ENCODE measurements around the gene PDZD2.

Gene PDZD2

DNA sequence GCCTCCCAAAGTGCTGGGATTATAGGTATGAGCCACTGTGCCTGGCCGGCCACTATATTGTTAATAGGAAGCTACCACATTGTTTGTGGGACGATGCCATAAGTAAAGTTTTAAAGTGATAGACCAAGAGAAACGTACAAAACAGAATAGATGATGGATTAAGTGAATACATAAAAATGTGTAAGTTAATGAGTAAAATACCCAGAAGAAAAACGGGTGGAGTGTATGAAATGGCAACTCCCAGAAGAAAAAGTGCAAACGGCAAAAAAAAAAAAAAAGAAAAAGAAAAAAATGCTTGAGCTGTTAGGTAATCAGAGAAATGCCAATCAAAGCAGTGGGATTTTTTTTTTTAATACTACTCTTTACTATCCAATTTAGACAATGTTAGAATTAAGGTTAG, 246.0 kb downstream of the PDZD2 start:
- H3K4me3 ChIP-seq (ENCODE audit: low read length), result no peak overlapping the region
- no peaks in the 10 kb centered on the region for H3K4me1 ChIP-seq (ENCODE audit: control insufficient read depth, low read length)
- no peaks in the 10 kb centered on the region for H3K9me2 ChIP-seq (replicated peaks; ENCODE audit: control insufficient read depth, low read length)
- peaks cover 3% of the 10 kb centered on the region; the same call in 1 of the 2 replicates for H3K27me3 ChIP-seq (ENCODE audit: control insufficient read depth, low read length)
- H3K9me3 ChIP-seq (ENCODE audit: control insufficient read depth, insufficient read depth, low read length), result no peaks in the 10 kb centered on the region
- H4K20me1 ChIP-seq (ENCODE audit: control insufficient read depth, insufficient read depth, low read depth, low read length), result no peaks in the 10 kb centered on the region
- H3F3A ChIP-seq (ENCODE audit: control insufficient read depth, insufficient read depth), result no peaks in the 10 kb centered on the region
- H3K79me2 ChIP-seq (ENCODE audit: control insufficient read depth, low read length), result no peaks in the 10 kb centered on the region
- H3K27ac ChIP-seq (ENCODE audit: low read depth, low read length), result no peak overlapping the region
- TF ChIP-seq EZH2phosphoT487 (IDR thresholded peaks at IDR 0.05; ENCODE audit: borderline replicate concordance, low read length) (no peak), CTCF (IDR thresholded peaks at IDR 0.05; ENCODE audit: low read depth, low read length, poor library complexity, severe bottlenecking) (no peak)
- no peak overlapping the region for H3K4me2 ChIP-seq (ENCODE audit: low read length)
- H3K36me3 ChIP-seq (ENCODE audit: control insufficient read depth, low read length), result no peaks in the 10 kb centered on the region

DNA sequence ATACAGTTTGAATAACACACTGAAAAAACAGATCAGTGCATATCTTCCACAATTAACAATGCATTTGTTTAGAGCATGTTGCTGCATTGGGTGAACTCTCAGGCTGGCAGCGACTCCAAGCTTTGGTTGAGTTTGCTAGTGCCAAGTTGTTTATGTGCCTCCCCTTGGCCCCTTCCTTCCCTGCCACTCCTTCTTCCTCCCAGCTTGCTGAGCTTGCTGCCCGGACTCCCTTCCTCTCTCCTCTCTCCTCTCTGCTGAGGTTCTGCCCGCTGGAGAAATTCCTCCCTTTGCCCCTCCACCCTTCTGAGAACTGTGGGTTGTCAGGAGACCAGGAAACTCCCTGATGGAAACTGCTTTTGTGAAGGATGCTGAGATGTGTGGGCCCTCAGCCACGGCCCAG, 247.3 kb downstream of the PDZD2 start:
- Histone ChIP-seq H3K27me3 (ENCODE audit: control insufficient read depth, low read length) (peaks cover 3% of the 10 kb centered on the region; the same call in 1 of the 2 replicates), H3K4me3 (ENCODE audit: low read length) (no peak overlapping the region), H3K79me2 (ENCODE audit: control insufficient read depth, low read length) (no peaks in the 10 kb centered on the region), H3K4me2 (ENCODE audit: low read length) (no peak overlapping the region), H3K36me3 (ENCODE audit: control insufficient read depth, low read length) (no peaks in the 10 kb centered on the region), H3K9me2 (replicated peaks; ENCODE audit: control insufficient read depth, low read length) (no peaks in the 10 kb centered on the region), H3K27ac (ENCODE audit: low read depth, low read length) (no peak overlapping the region), H4K20me1 (ENCODE audit: control insufficient read depth, insufficient read depth, low read depth, low read length) (no peaks in the 10 kb centered on the region), H3F3A (ENCODE audit: control insufficient read depth, insufficient read depth) (no peaks in the 10 kb centered on the region), H3K4me1 (ENCODE audit: control insufficient read depth, low read length) (no peaks in the 10 kb centered on the region), H3K9me3 (ENCODE audit: control insufficient read depth, insufficient read depth, low read length) (no peaks in the 10 kb centered on the region)
- TF ChIP-seq CTCF (IDR thresholded peaks at IDR 0.05; ENCODE audit: low read depth, low read length, poor library complexity, severe bottlenecking), result no peak
- TF ChIP-seq EZH2phosphoT487 (IDR thresholded peaks at IDR 0.05; ENCODE audit: borderline replicate concordance, low read length), result no peak

GRCh38 chr5:31887556-31887955, 248.6 kb downstream of the PDZD2 start:
- TF ChIP-seq CTCF (IDR thresholded peaks at IDR 0.05; ENCODE audit: low read depth, low read length, poor library complexity, severe bottlenecking) (no peak), EZH2phosphoT487 (IDR thresholded peaks at IDR 0.05; ENCODE audit: borderline replicate concordance, low read length) (no peak)
- no peaks in the 10 kb centered on the region for H3K79me2 ChIP-seq (ENCODE audit: control insufficient read depth, low read length)
- H3K4me2 ChIP-seq (ENCODE audit: low read length), result no peak overlapping the region
- H3K36me3 ChIP-seq (ENCODE audit: control insufficient read depth, low read length), result no peaks in the 10 kb centered on the region
- no peaks in the 10 kb centered on the region for H3K9me2 ChIP-seq (replicated peaks; ENCODE audit: control insufficient read depth, low read length)
- H3K27me3 ChIP-seq (ENCODE audit: control insufficient read depth, low read length), result peaks cover 3% of the 10 kb centered on the region; the same call in 1 of the 2 replicates
- no peaks in the 10 kb centered on the region for H3K4me1 ChIP-seq (ENCODE audit: control insufficient read depth, low read length)
- no peaks in the 10 kb centered on the region for H4K20me1 ChIP-seq (ENCODE audit: control insufficient read depth, insufficient read depth, low read depth, low read length)
- H3K4me3 ChIP-seq (ENCODE audit: low read length), result no peak overlapping the region
- H3K9me3 ChIP-seq (ENCODE audit: control insufficient read depth, insufficient read depth, low read length), result no peaks in the 10 kb centered on the region
- no peak overlapping the region for H3K27ac ChIP-seq (ENCODE audit: low read depth, low read length)
- H3F3A ChIP-seq (ENCODE audit: control insufficient read depth, insufficient read depth), result no peaks in the 10 kb centered on the region

All from DOHH2 (cell line).